GM21390 (cell line): ENCODE data around the gene VENTX.

Experiments used
- ATAC-seq: cut with Tn5 transposase; IDR thresholded peaks from one replicate; pipeline ENCODE4 v1.9.1; 2021; ENCODE audit not compliant: unreplicated experiment

The VENTX gene

GRCh38 chr10:133283931-133284330, 46.3 kb downstream of the VENTX start:
- no peak for ATAC-seq

- ATAC-seq: no peak
These were observed 47.6 kb downstream of the VENTX start for GRCh38 chr10:133285217-133285616.

DNA sequence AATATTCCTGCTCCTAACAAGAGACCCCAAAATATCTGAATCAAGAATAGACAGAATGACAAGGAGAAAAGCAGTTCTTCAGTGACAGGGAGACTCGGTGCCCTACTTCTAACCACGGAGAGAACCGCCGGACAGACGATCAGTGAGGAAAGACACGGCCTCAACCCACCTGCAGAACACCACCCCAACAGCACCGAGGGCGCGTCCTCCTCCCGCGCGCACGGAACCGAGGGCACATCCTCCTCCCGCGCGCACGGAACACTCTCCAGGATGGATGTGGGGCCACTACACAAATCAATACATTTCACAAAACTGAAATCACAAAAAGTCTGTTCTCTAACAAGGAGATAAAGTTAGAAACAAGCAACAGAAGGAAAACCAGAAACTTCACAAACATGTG, 48.7 kb downstream of the VENTX start:
- no peak for ATAC-seq

DNA sequence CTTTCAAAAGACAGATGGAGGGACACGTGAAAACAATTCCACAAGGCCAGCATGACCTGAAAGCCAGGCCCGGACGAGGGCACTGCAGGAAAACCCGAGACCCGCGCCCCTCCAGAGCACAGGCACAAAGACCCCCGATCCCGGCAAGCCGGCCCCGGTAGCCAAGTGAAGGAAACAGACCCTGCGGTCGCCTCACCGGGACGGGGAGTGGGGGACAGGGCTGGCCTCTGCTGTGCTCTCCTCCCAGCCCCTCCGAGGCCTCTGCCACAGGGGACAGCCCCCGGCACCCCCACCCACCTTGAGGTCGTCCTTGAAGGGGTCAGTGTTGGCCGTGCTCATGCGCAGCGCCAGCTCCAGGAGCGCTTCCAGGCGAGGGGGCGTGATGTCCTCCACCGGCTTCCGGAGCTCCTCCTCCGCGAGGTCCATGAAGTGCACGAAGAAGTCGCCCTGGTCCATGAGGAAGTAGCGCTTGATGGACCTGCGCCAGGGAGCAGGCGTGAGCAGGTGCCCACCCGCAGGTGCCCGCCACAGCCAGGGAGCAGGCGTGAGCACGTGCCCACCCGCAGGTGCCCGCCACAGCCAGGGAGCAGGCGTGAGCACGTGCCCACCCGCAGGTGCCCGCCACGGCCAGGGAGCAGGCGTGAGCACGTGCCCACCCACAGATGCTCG, 50.3 kb downstream of the VENTX start:
- no peak for ATAC-seq

DNA sequence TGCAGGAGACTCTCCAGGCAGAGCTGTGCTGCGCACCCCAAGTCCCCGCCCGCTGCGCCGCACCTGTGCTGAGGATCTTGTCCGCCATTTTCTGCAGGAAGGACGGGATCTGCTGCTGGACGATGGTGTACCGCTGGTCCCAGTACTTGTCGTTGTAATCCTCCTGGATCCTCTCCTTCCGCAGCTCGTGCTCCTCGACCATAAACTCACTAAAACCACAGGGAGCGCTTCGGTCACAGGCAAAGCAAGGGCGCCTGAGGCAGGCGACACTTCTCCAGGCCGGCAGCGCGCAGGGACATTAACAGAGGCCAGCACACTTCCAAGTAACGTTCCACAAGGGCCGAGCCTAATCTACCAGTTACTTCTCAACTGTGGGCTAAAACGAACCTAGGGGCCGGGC, 52.1 kb downstream of the VENTX start:
- no peak for ATAC-seq
